ENCODE data around the gene TEKT3.

TEKT3 gene

DNA sequence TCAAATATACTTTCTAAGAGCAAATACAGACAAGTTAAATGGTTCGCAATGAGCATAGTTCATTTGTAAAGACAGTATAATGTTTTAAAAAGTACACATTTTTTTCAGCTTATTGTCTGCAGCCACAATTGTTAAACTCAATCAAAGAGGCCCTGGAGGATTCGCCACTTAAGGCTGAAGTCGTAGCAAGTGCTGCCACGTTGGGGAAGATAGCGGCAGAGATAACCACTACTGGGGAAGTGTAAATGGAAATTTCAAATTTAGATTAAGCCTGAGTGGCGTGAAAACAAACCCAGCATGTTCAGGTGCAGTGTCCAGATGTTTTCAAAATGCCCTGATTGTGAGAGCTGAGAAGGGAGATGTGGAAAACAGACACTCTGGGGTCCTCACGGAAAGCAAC, 84.7 kb downstream of the TEKT3 start (continued):
- TF ChIP-seq, protein P1, sequence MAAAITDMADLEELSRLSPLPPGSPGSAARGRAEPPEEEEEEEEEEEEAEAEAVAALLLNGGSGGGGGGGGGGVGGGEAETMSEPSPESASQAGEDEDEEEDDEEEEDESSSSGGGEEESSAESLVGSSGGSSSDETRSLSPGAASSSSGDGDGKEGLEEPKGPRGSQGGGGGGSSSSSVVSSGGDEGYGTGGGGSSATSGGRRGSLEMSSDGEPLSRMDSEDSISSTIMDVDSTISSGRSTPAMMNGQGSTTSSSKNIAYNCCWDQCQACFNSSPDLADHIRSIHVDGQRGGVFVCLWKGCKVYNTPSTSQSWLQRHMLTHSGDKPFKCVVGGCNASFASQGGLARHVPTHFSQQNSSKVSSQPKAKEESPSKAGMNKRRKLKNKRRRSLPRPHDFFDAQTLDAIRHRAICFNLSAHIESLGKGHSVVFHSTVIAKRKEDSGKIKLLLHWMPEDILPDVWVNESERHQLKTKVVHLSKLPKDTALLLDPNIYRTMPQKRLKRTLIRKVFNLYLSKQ (tag by site-specific recombination; IDR thresholded peaks at IDR 0.05; ENCODE audit: borderline replicate concordance), result no peak
- TF ChIP-seq OVOL3 (tag by site-specific recombination; IDR thresholded peaks at IDR 0.05) (no peak), ZNF426 (tag by site-specific recombination; IDR thresholded peaks at IDR 0.05) (no peak), ZNF791 (tag by site-specific recombination; IDR thresholded peaks at IDR 0.05) (no peak), ZNF202 (tag by site-specific recombination; IDR thresholded peaks at IDR 0.05; ENCODE audit: borderline replicate concordance) (no peak)

DNA sequence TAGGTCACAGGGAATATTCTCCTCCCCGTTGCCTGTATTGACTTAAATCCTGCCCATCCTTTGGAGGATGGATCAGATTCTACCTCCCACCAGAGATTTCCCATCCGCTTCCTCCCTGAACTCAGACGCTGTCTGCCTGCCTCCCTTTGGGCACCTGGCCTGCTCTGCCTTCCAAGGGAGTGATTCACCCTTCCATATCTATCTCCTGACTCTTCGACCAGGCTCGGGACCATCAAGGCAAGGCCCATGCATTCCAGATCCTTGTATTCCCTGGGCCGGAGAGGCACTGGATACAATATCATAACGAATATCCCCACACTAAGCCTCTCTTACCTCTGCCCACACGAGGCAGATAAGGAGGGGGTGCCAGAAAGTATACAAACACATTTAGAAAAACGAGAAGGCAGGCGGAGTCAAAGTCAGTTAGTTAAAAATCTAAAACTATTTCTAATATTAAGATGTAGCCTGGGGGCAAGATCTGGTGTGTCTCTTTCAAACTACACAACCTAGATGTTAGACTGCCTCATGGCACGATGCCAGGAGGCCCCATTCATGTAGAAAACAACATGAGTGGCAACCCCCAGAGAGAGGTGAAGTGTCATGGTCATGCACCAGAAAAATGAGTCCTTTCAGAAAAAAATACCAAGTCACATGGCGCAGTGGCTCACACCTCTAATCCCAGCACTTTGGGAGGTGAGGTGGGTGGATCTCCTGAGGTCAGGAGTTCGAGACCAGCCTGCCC, 85.5 kb downstream of the TEKT3 start:
- TF ChIP-seq ZNF530 (tag by site-specific recombination; IDR thresholded peaks at IDR 0.05; ENCODE audit: low read depth) (no peak), IKZF3 (tag by site-specific recombination; IDR thresholded peaks at IDR 0.05) (no peak), SP7 (tag by site-specific recombination; IDR thresholded peaks at IDR 0.05) (no peak), ZNF701 (tag by site-specific recombination; IDR thresholded peaks at IDR 0.05) (no peak), BCL11B (tag by site-specific recombination; IDR thresholded peaks at IDR 0.05; ENCODE audit: low read depth) (no peak), ZFP41 (tag by site-specific recombination; IDR thresholded peaks at IDR 0.05; ENCODE audit: borderline replicate concordance) (no peak), ZNF777 (tag by site-specific recombination; IDR thresholded peaks at IDR 0.05; ENCODE audit: borderline replicate concordance) (no peak)
- TF ChIP-seq, protein P2, sequence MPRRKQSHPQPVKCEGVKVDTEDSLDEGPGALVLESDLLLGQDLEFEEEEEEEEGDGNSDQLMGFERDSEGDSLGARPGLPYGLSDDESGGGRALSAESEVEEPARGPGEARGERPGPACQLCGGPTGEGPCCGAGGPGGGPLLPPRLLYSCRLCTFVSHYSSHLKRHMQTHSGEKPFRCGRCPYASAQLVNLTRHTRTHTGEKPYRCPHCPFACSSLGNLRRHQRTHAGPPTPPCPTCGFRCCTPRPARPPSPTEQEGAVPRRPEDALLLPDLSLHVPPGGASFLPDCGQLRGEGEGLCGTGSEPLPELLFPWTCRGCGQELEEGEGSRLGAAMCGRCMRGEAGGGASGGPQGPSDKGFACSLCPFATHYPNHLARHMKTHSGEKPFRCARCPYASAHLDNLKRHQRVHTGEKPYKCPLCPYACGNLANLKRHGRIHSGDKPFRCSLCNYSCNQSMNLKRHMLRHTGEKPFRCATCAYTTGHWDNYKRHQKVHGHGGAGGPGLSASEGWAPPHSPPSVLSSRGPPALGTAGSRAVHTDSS (tag by site-specific recombination; IDR thresholded peaks at IDR 0.05), result no peak
- Histone ChIP-seq H3K4me1 (ENCODE audit: control insufficient read depth, insufficient read depth, low read length) (no peaks in the 10 kb centered on the region), H3K36me3 (ENCODE audit: control insufficient read depth in 2 of 2, insufficient read depth in 1 of 2, low read length in 2 of 2) (peaks cover 5 to 49% of the 10 kb centered on the region in 2 experiments; a peak in 2 of 3 replicates), H3K27ac (ENCODE audit: extremely low read depth, low read depth, low read length) (no peak overlapping the region), H3K4me3 (ENCODE audit: low read depth, low read length) (no peak overlapping the region), H3K9me3 (ENCODE audit: control insufficient read depth, insufficient read depth, low read depth, low read length) (no peaks in the 10 kb centered on the region)
- CTCF ChIA-PET, result interaction anchor here (0.7 to 4.5 kb wide), 6 partner anchors 8 to 247 kb away, joined by 3 to 92 read pairs (median 4); no protein-coding TSS in a partner anchor
- POLR2A ChIA-PET, result no interaction called here
